Loucy (cell line): ENCODE measurements around the gene SHROOM3.

Experiments used
- CTCF ChIP-seq: fragments of 200-600 bp; sonication (generic); conservative IDR thresholded peaks from 2 replicates; pipeline ENCODE4 v1.5.1; 2014; ENCODE audit warnings: mild to moderate bottlenecking, antibody characterized with exemption, low read length
- EZH2phosphoT487 ChIP-seq: fragments of 200-600 bp; IDR thresholded peaks from 2 replicates; pipeline ENCODE4 v1.6.1; 2018; ENCODE audit warnings: antibody characterized with exemption, mild to moderate bottlenecking, moderate library complexity, borderline replicate concordance

- no peak for TF ChIP-seq CTCF
- TF ChIP-seq EZH2phosphoT487, result no peak
Observed at GRCh38 chr4:76484654-76485053, 49.6 kb downstream of the SHROOM3 start.
